ENCODE data around the gene ZNF593. TPM values are rescaled to one million over a fixed set of nuclear protein-coding genes. Genes with fewer than 3 reads are reported as not detected.

The ZNF593 gene
- total RNA-seq, 1 donor from 2014 or later, result 22.4 TPM

GRCh38 chr1:26130695-26131094 is 39.0 kb upstream of the ZNF593 start:
- Mint-ChIP-seq H3K27me3 (ENCODE audit: low read depth) (peaks cover 2% of the 10 kb centered on the region), H3K27ac (ENCODE audit: unreplicated experiment) (no peak overlapping the region), H3K9me3 (ENCODE audit: low read depth) (peaks cover 9% of the 10 kb centered on the region), H3K4me1 (ENCODE audit: low read depth) (no peaks in the 10 kb centered on the region), H3K36me3 (ENCODE audit: low read depth) (no peaks in the 10 kb centered on the region), H3K4me3 (ENCODE audit: unreplicated experiment) (no peak overlapping the region)
- no peak for TF ChIP-seq CTCF (IDR thresholded peaks at IDR 0.05)
- no peak for DNase-seq (ENCODE audit: low spot score)

GRCh38 chr1:26132128-26132833 is 37.4 kb upstream of the ZNF593 start:
- no peak overlapping the region for H3K27ac Mint-ChIP-seq (ENCODE audit: unreplicated experiment)
- TF ChIP-seq CTCF (IDR thresholded peaks at IDR 0.05), result no peak
- no peaks in the 10 kb centered on the region for H3K4me1 Mint-ChIP-seq (ENCODE audit: low read depth)
- no peak overlapping the region for H3K4me3 Mint-ChIP-seq (ENCODE audit: unreplicated experiment)
- H3K27me3 Mint-ChIP-seq (ENCODE audit: low read depth), result peaks cover 2% of the 10 kb centered on the region
- peaks cover 9% of the 10 kb centered on the region for H3K9me3 Mint-ChIP-seq (ENCODE audit: low read depth)
- DNase-seq (ENCODE audit: low spot score), result no peak
- H3K36me3 Mint-ChIP-seq (ENCODE audit: low read depth), result no peaks in the 10 kb centered on the region

- H3K36me3 Mint-ChIP-seq (ENCODE audit: low read depth), result no peaks in the 10 kb centered on the region
- H3K27me3 Mint-ChIP-seq (ENCODE audit: low read depth), result no peaks in the 10 kb centered on the region
- DNase-seq (ENCODE audit: low spot score), result no peak
- H3K4me3 Mint-ChIP-seq (ENCODE audit: unreplicated experiment), result no peak overlapping the region
- H3K4me1 Mint-ChIP-seq (ENCODE audit: low read depth), result no peaks in the 10 kb centered on the region
- TF ChIP-seq CTCF (IDR thresholded peaks at IDR 0.05), result no peak
- H3K9me3 Mint-ChIP-seq (ENCODE audit: low read depth), result peaks cover 9% of the 10 kb centered on the region
- no peak overlapping the region for H3K27ac Mint-ChIP-seq (ENCODE audit: unreplicated experiment)
These were observed 36.9 kb upstream of the ZNF593 start for GRCh38 chr1:26132834-26133167.

GRCh38 chr1:26134466-26134865 is 35.2 kb upstream of the ZNF593 start:
- H3K27ac Mint-ChIP-seq (ENCODE audit: unreplicated experiment), result no peak overlapping the region

GRCh38 chr1:26138974-26139558 is 30.6 kb upstream of the ZNF593 start:
- no peaks in the 10 kb centered on the region for H3K36me3 Mint-ChIP-seq (ENCODE audit: low read depth)
- TF ChIP-seq CTCF (IDR thresholded peaks at IDR 0.05), result no peak
- H3K27me3 Mint-ChIP-seq (ENCODE audit: low read depth), result peaks cover 2% of the 10 kb centered on the region
- peaks cover 9% of the 10 kb centered on the region for H3K9me3 Mint-ChIP-seq (ENCODE audit: low read depth)
- no peaks in the 10 kb centered on the region for H3K4me1 Mint-ChIP-seq (ENCODE audit: low read depth)
- no peak overlapping the region for H3K27ac Mint-ChIP-seq (ENCODE audit: unreplicated experiment)
- H3K4me3 Mint-ChIP-seq (ENCODE audit: unreplicated experiment), result no peak overlapping the region
- no peak for DNase-seq (ENCODE audit: low spot score)

More at GRCh38 chr1:26134466-26134865, 35.2 kb upstream of the ZNF593 start:
- peaks cover 9% of the 10 kb centered on the region for H3K9me3 Mint-ChIP-seq (ENCODE audit: low read depth)
- H3K27me3 Mint-ChIP-seq (ENCODE audit: low read depth), result no peaks in the 10 kb centered on the region
- H3K4me3 Mint-ChIP-seq (ENCODE audit: unreplicated experiment), result no peak overlapping the region
- TF ChIP-seq CTCF (IDR thresholded peaks at IDR 0.05), result no peak
- no peaks in the 10 kb centered on the region for H3K36me3 Mint-ChIP-seq (ENCODE audit: low read depth)
- H3K4me1 Mint-ChIP-seq (ENCODE audit: low read depth), result no peaks in the 10 kb centered on the region
- DNase-seq (ENCODE audit: low spot score), result no peak

Measured in chondrocyte (in vitro differentiated cells).